ENCODE data around the gene PCDHGA5. TPM values are rescaled to one million over a fixed set of nuclear protein-coding genes. Genes with fewer than 3 reads are reported as not detected.
"Not testable (repeated sequence)": the region's sequence is repeated elsewhere in the genome, so short reads cannot be mapped to it uniquely, and the experiment has no call there.

Gene PCDHGA5
- polyA plus RNA-seq, 3 donors, result not detected

GRCh38 chr5:141373673-141374317 is 9.8 kb downstream of the PCDHGA5 start, which contains the start of gene PCDHGA6:
TSS of gene PCDHGA6 (plus strand) at chr5:141373891. CDS start at chr5:141374084, 193 bp downstream.
- H3K4me3 ChIP-seq (replicated peaks in 1 of 3; ENCODE audit: low read depth in 2 of 3, low read length in 3 of 3), result no peak within 1 kb of the TSS
- Mint-ChIP-seq H3K36me3 (peaks cover 6 to 11% of the 10 kb centered on the region in 2 donors), H3K9me3 (peaks cover 42 to 85% (median 73%) of the 10 kb centered on the region in 7 donors), H3K4me1 (peaks cover 8% of the 10 kb centered on the region), H3K4me3 (peak within 1 kb of the TSS in 1 of 2 donors; percentile 60), H3K27ac (no peak within 1 kb of the TSS), H3K27me3 (ENCODE audit: low read depth in 3 of 3) (peaks cover 39 to 75% (median 64%) of the 10 kb centered on the region in 3 donors)
- H3K27ac ChIP-seq (ENCODE audit: low read depth in 1 of 2, low read length in 2 of 2), result no peak within 1 kb of the TSS
- no peaks in the 10 kb centered on the region for H3K4me1 ChIP-seq (ENCODE audit: control insufficient read depth in 1 of 2, insufficient read depth in 2 of 2, low read length in 2 of 2)
- TF ChIP-seq, protein P1, sequence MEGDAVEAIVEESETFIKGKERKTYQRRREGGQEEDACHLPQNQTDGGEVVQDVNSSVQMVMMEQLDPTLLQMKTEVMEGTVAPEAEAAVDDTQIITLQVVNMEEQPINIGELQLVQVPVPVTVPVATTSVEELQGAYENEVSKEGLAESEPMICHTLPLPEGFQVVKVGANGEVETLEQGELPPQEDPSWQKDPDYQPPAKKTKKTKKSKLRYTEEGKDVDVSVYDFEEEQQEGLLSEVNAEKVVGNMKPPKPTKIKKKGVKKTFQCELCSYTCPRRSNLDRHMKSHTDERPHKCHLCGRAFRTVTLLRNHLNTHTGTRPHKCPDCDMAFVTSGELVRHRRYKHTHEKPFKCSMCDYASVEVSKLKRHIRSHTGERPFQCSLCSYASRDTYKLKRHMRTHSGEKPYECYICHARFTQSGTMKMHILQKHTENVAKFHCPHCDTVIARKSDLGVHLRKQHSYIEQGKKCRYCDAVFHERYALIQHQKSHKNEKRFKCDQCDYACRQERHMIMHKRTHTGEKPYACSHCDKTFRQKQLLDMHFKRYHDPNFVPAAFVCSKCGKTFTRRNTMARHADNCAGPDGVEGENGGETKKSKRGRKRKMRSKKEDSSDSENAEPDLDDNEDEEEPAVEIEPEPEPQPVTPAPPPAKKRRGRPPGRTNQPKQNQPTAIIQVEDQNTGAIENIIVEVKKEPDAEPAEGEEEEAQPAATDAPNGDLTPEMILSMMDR (IDR thresholded peaks at IDR 0.05), result peak; percentile 17
- H3K9me3 ChIP-seq (replicated peaks in 1 of 2; ENCODE audit: control insufficient read depth in 1 of 2, insufficient read depth in 1 of 2, low read length in 2 of 2), result peaks cover 64 to 73% of the 10 kb centered on the region in 2 donors
- 29% methylated on average over 26 of the region's 27 CpGs for WGBS (ENCODE audit: insufficient coverage)
- no peak for DNase-seq
- H3K9ac ChIP-seq (ENCODE audit: insufficient read depth, low read length, poor library complexity, severe bottlenecking), result no peak within 1 kb of the TSS
- H2AFZ ChIP-seq (ENCODE audit: insufficient read depth, low read depth, low read length, poor library complexity, severe bottlenecking), result no peak within 1 kb of the TSS
- peaks cover 35 to 88% of the 10 kb centered on the region in 2 donors for H3K27me3 ChIP-seq (ENCODE audit: control insufficient read depth in 2 of 2, insufficient read depth in 2 of 2, low read length in 2 of 2)
- no peaks in the 10 kb centered on the region for H3K36me3 ChIP-seq (replicated peaks in 1 of 2; ENCODE audit: control insufficient read depth in 1 of 2, insufficient read depth in 2 of 2, low read length in 2 of 2)
- no peak within 1 kb of the TSS for H3K4me2 ChIP-seq (replicated peaks; ENCODE audit: extremely low read depth, low read length, poor library complexity, severe bottlenecking)
- intact Hi-C loops (cut with micrococcal nuclease), result no loop called here
- no peaks in the 10 kb centered on the region for H3K79me2 ChIP-seq (ENCODE audit: insufficient read depth, low read length)
- no peaks in the 10 kb centered on the region for H4K20me1 ChIP-seq (ENCODE audit: insufficient read depth, low read length)

- no peaks in the 10 kb centered on the region for H3K4me1 ChIP-seq (ENCODE audit: control insufficient read depth in 1 of 2, insufficient read depth in 2 of 2, low read length in 2 of 2)
- H3K9ac ChIP-seq (ENCODE audit: insufficient read depth, low read length, poor library complexity, severe bottlenecking), result no peak overlapping the region
- H3K27ac ChIP-seq (ENCODE audit: low read depth in 1 of 2, low read length in 2 of 2), result no peak overlapping the region
- no peaks in the 10 kb centered on the region for H4K20me1 ChIP-seq (ENCODE audit: insufficient read depth, low read length)
- H3K79me2 ChIP-seq (ENCODE audit: insufficient read depth, low read length), result no peaks in the 10 kb centered on the region
- Mint-ChIP-seq H3K4me3 (peak overlapping the region in 1 of 2 donors; percentile 57), H3K36me3 (peaks cover 6 to 11% of the 10 kb centered on the region in 2 donors), H3K9me3 (peaks cover 42 to 83% (median 73%) of the 10 kb centered on the region in 7 donors), H3K27me3 (ENCODE audit: low read depth in 3 of 3) (peaks cover 37 to 70% (median 58%) of the 10 kb centered on the region in 3 donors), H3K4me1 (peaks cover 8% of the 10 kb centered on the region), H3K27ac (no peak overlapping the region)
- H3K4me3 ChIP-seq (replicated peaks in 1 of 3; ENCODE audit: low read depth in 2 of 3, low read length in 3 of 3), result no peak overlapping the region
- peaks cover 64 to 73% of the 10 kb centered on the region in 2 donors for H3K9me3 ChIP-seq (replicated peaks in 1 of 2; ENCODE audit: control insufficient read depth in 1 of 2, insufficient read depth in 1 of 2, low read length in 2 of 2)
- TF ChIP-seq, protein P1 (IDR thresholded peaks at IDR 0.05), result no peak
- peaks cover 31 to 82% of the 10 kb centered on the region in 2 donors for H3K27me3 ChIP-seq (ENCODE audit: control insufficient read depth in 2 of 2, insufficient read depth in 2 of 2, low read length in 2 of 2)
- H3K4me2 ChIP-seq (replicated peaks; ENCODE audit: extremely low read depth, low read length, poor library complexity, severe bottlenecking), result no peak overlapping the region
- H3K36me3 ChIP-seq (replicated peaks in 1 of 2; ENCODE audit: control insufficient read depth in 1 of 2, insufficient read depth in 2 of 2, low read length in 2 of 2), result no peaks in the 10 kb centered on the region
- WGBS (ENCODE audit: insufficient coverage), result 65% methylated on average over 11 of the region's 14 CpGs
- no peak for DNase-seq
- no peak overlapping the region for H2AFZ ChIP-seq (ENCODE audit: insufficient read depth, low read depth, low read length, poor library complexity, severe bottlenecking)
- intact Hi-C loops (cut with micrococcal nuclease), result no loop called here
Observed at GRCh38 chr5:141374627-141375026, 10.7 kb downstream of the PCDHGA5 start.

DNA sequence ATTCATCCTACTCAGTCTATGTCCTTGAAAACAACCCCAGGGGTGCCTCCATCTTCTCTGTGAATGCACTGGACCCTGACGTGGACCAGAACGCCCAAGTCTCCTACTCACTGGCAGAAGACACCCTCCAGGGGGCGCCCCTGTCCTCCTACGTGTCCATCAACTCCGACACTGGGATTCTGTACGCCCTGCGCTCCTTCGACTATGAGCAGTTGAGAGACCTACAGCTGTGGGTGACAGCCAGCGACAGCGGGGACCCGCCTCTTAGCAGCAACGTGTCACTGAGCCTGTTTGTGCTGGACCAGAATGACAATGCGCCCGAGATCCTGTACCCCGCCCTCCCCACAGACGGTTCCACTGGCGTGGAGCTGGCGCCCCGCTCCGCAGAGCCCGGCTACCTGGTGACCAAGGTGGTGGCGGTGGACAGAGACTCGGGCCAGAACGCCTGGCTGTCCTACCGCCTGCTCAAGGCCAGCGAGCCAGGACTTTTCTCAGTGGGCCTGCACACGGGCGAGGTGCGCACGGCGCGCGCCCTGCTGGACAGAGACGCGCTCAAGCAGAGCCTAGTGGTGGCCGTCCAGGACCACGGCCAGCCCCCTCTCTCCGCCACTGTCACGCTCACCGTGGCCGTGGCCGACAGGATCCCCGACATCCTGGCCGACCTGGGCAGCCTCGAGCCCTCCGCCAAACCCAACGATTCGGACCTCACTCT is 11.6 kb downstream of the PCDHGA5 start:
- H2AFZ ChIP-seq (ENCODE audit: insufficient read depth, low read depth, low read length, poor library complexity, severe bottlenecking); H3K4me1 Mint-ChIP-seq; H3K27ac Mint-ChIP-seq; H4K20me1 ChIP-seq (ENCODE audit: insufficient read depth, low read length); H3K4me2 ChIP-seq (replicated peaks; ENCODE audit: extremely low read depth, low read length, poor library complexity, severe bottlenecking); H3K9ac ChIP-seq (ENCODE audit: insufficient read depth, low read length, poor library complexity, severe bottlenecking); H3K79me2 ChIP-seq (ENCODE audit: insufficient read depth, low read length); H3K4me1 ChIP-seq (ENCODE audit: control insufficient read depth in 1 of 2, insufficient read depth in 2 of 2, low read length in 2 of 2); intact Hi-C loops (cut with micrococcal nuclease); H3K36me3 ChIP-seq (replicated peaks in 1 of 2; ENCODE audit: control insufficient read depth in 1 of 2, insufficient read depth in 2 of 2, low read length in 2 of 2); DNase-seq; H3K27ac ChIP-seq (ENCODE audit: low read depth in 1 of 2, low read length in 2 of 2); H3K4me3 ChIP-seq (replicated peaks in 1 of 3; ENCODE audit: low read depth in 2 of 3, low read length in 3 of 3): not testable (repeated sequence)
- Histone ChIP-seq H3K9me3 (replicated peaks in 1 of 2; ENCODE audit: control insufficient read depth in 1 of 2, insufficient read depth in 1 of 2, low read length in 2 of 2) (peaks cover 57 to 67% of the 10 kb centered on the region in 2 donors), H3K27me3 (ENCODE audit: control insufficient read depth in 2 of 2, insufficient read depth in 2 of 2, low read length in 2 of 2) (peaks cover 29 to 77% of the 10 kb centered on the region in 2 donors)
- WGBS (ENCODE audit: insufficient coverage), result 49% methylated on average over 23 of the region's 48 CpGs
- peak overlapping the region in 1 of 2 donors; percentile 63 for H3K4me3 Mint-ChIP-seq
- H3K9me3 Mint-ChIP-seq, result peaks cover 38 to 78% (median 69%) of the 10 kb centered on the region in 7 donors
- peaks cover 6 to 11% of the 10 kb centered on the region in 2 donors for H3K36me3 Mint-ChIP-seq
- H3K27me3 Mint-ChIP-seq (ENCODE audit: low read depth in 3 of 3), result peaks cover 34 to 67% (median 48%) of the 10 kb centered on the region in 3 donors
